HEK293 (cell line): Measurements from ENCODE around the gene LRRTM2.
"Not testable (repeated sequence)": the region's sequence is repeated elsewhere in the genome, so short reads cannot be mapped to it uniquely, and the experiment has no call there.

ENCODE experiments used
- CTCF ChIA-PET: fragments of 350-600 bp; formaldehyde crosslinking; extraction: SDS; loops from one replicate; lab custom pipeline; 2021; ENCODE audit warnings: antibody characterized with exemption; lab: Yijun Ruan, JAX
- POLR2A ChIA-PET: fragments of 300-600 bp; formaldehyde crosslinking; extraction: SDS; loops from one replicate; lab custom pipeline; 2020; ENCODE audit warnings: antibody characterized with exemption, inconsistent platforms; lab: Yijun Ruan, JAX
- H3K27ac ChIP-seq: fragments of 200-500 bp; sonication (Bioruptor generic); 2 replicates; pipeline ENCODE4 v1.5.1; 2014; ENCODE audit warnings: low read depth, low read length, control low read depth, inconsistent platforms; ENCODE audit errors: extremely low read depth
- H3K36me3 ChIP-seq, 2 experiments: fragments of 200-500 bp in 1 of 2; sonication (Bioruptor generic) in 1 of 2; 1 replicate in 1 of 2; 2 replicates in 1 of 2; pipeline ENCODE4 v1.5.1; 2014 to 2017; ENCODE audit warnings: inconsistent platforms in 2 of 2, low read length in 2 of 2; ENCODE audit not compliant: control insufficient read depth in 2 of 2, insufficient read depth in 1 of 2
- H3K4me1 ChIP-seq: fragments of 200-500 bp; sonication (Bioruptor generic); 2 replicates; pipeline ENCODE4 v1.5.1; 2014; ENCODE audit warnings: mild to moderate bottlenecking, low read length, inconsistent platforms; ENCODE audit not compliant: control insufficient read depth, insufficient read depth
- H3K4me3 ChIP-seq: 2 replicates; pipeline ENCODE4 v1.5.1; 2011; ENCODE audit warnings: low read depth, mild to moderate bottlenecking, control low read depth, low read length, moderate library complexity
- H3K9me3 ChIP-seq: fragments of 200-500 bp; sonication (Bioruptor generic); 2 replicates; pipeline ENCODE4 v1.5.1; 2014; ENCODE audit warnings: low read depth, low read length, inconsistent platforms; ENCODE audit not compliant: control insufficient read depth, insufficient read depth
- GLIS2 ChIP-seq: fragments of 450-650 bp; formaldehyde crosslinking; IDR thresholded peaks from 2 replicates; pipeline ENCODE4 v1.5.1; 2016; ENCODE audit warnings: missing biosample characterization, missing genetic modification characterization
- KLF1 ChIP-seq: fragments of 450-650 bp; formaldehyde crosslinking; IDR thresholded peaks from 2 replicates; pipeline ENCODE4 v1.5.1; 2016; ENCODE audit warnings: missing biosample characterization, missing genetic modification characterization
- PRDM1 ChIP-seq: fragments of 450-650 bp; formaldehyde crosslinking; IDR thresholded peaks from 2 replicates; pipeline ENCODE4; 2016; ENCODE audit warnings: missing biosample characterization, missing genetic modification characterization
- RBAK ChIP-seq: fragments of 450-650 bp; formaldehyde crosslinking; IDR thresholded peaks from 2 replicates; pipeline ENCODE4 v1.5.1; 2016; ENCODE audit warnings: missing biosample characterization, missing genetic modification characterization
- SETDB1 ChIP-seq: IDR thresholded peaks from one replicate; pipeline ENCODE4 v1.6.1; 2017; ENCODE audit warnings: mild to moderate bottlenecking, low read length, moderate library complexity, mixed read lengths; ENCODE audit not compliant: insufficient read length
- WT1 ChIP-seq: fragments of 450-650 bp; formaldehyde crosslinking; IDR thresholded peaks from 2 replicates; pipeline ENCODE4 v1.5.1; 2016; ENCODE audit warnings: missing biosample characterization, missing genetic modification characterization
- ZNF174 ChIP-seq: fragments of 450-650 bp; formaldehyde crosslinking; IDR thresholded peaks from 2 replicates; pipeline ENCODE4 v1.5.0; 2017; ENCODE audit warnings: missing biosample characterization, mild to moderate bottlenecking, missing genetic modification characterization
- ZNF23 ChIP-seq: fragments of 450-650 bp; formaldehyde crosslinking; IDR thresholded peaks from 2 replicates; pipeline ENCODE4 v1.5.1; 2016; ENCODE audit warnings: missing biosample characterization, missing genetic modification characterization, borderline replicate concordance
- ZNF266 ChIP-seq: fragments of 450-650 bp; formaldehyde crosslinking; IDR thresholded peaks from 2 replicates; pipeline ENCODE4 v1.5.1; 2016; ENCODE audit warnings: missing biosample characterization, missing genetic modification characterization, low read depth
- ZNF335 ChIP-seq: fragments of 450-650 bp; formaldehyde crosslinking; conservative IDR thresholded peaks from 2 replicates; pipeline ENCODE4 v1.5.1; 2016; ENCODE audit warnings: missing biosample characterization, missing genetic modification characterization
- ZNF354C ChIP-seq: fragments of 450-650 bp; formaldehyde crosslinking; IDR thresholded peaks from 2 replicates; pipeline ENCODE4 v1.5.1; 2016; ENCODE audit warnings: missing biosample characterization, missing genetic modification characterization, low read depth, borderline replicate concordance
- ZNF391 ChIP-seq: fragments of 450-650 bp; formaldehyde crosslinking; IDR thresholded peaks from 2 replicates; pipeline ENCODE4 v1.5.1; 2016; ENCODE audit warnings: low read depth, missing biosample characterization, missing genetic modification characterization, borderline replicate concordance
- ZNF501 ChIP-seq: fragments of 450-650 bp; formaldehyde crosslinking; IDR thresholded peaks from 2 replicates; pipeline ENCODE4 v1.5.1; 2016; ENCODE audit warnings: missing biosample characterization, missing genetic modification characterization
- ZNF510 ChIP-seq: fragments of 450-650 bp; formaldehyde crosslinking; IDR thresholded peaks from 2 replicates; pipeline ENCODE4 v1.5.1; 2018; ENCODE audit warnings: mild to moderate bottlenecking, missing genetic modification characterization, missing biosample characterization; ENCODE audit not compliant: insufficient replicate concordance
- ZNF513 ChIP-seq: fragments of 450-650 bp; IDR thresholded peaks from 2 replicates; pipeline ENCODE4 v1.5.1; 2018; ENCODE audit warnings: missing biosample characterization, missing genetic modification characterization
- ZNF529 ChIP-seq: fragments of 450-650 bp; formaldehyde crosslinking; IDR thresholded peaks from 2 replicates; pipeline ENCODE4 v1.5.1; 2017; ENCODE audit warnings: missing genetic modification characterization, missing biosample characterization; ENCODE audit not compliant: insufficient replicate concordance
- ZNF596 ChIP-seq: fragments of 450-650 bp; IDR thresholded peaks from 2 replicates; pipeline ENCODE4 v1.5.0; 2018; ENCODE audit warnings: missing biosample characterization, mild to moderate bottlenecking, missing genetic modification characterization, moderate library complexity
- ZNF654 ChIP-seq: fragments of 450-650 bp; formaldehyde crosslinking; IDR thresholded peaks from 2 replicates; pipeline ENCODE4 v1.5.1; 2016; ENCODE audit warnings: low read depth, missing biosample characterization, missing genetic modification characterization
- ZNF692 ChIP-seq: fragments of 450-650 bp; formaldehyde crosslinking; IDR thresholded peaks from 2 replicates; pipeline ENCODE4 v1.5.1; 2016; ENCODE audit warnings: missing biosample characterization, missing genetic modification characterization
- ZNF704 ChIP-seq: fragments of 450-650 bp; formaldehyde crosslinking; IDR thresholded peaks from 2 replicates; pipeline ENCODE4 v1.5.1; 2016; ENCODE audit warnings: missing biosample characterization, missing genetic modification characterization
- ZNF792 ChIP-seq: fragments of 450-650 bp; formaldehyde crosslinking; IDR thresholded peaks from 2 replicates; pipeline ENCODE4 v1.5.1; 2016; ENCODE audit warnings: missing biosample characterization, missing genetic modification characterization

LRRTM2 gene

GRCh38 chr5:138837160-138837559 is 38.0 kb downstream of the LRRTM2 start:
- POLR2A ChIA-PET = no interaction called here
- no peak for TF ChIP-seq GLIS2 (tag by site-specific recombination)
- TF ChIP-seq ZNF335 (tag by site-specific recombination) = no peak
- CTCF ChIA-PET = interaction anchor here (0.6 kb wide), 1 partner anchor 18 kb away, joined by 3 read pairs; no protein-coding TSS in a partner anchor

GRCh38 chr5:138834853-138835252 is 40.3 kb downstream of the LRRTM2 start:
- H3K4me1 ChIP-seq = peaks cover 11% of the 10 kb centered on the region
- H3K9me3 ChIP-seq, POLR2A ChIA-PET, H3K4me3 ChIP-seq, H3K27ac ChIP-seq, H3K36me3 ChIP-seq: not testable (repeated sequence)
- CTCF ChIA-PET = interaction anchor here (1.2 to 1.3 kb wide), 2 partner anchors 9 to 10 kb away, joined by 5 to 8 read pairs; no protein-coding TSS in a partner anchor
- TF ChIP-seq KLF1 (tag by site-specific recombination) = peak; percentile 22; the same call in 1 of the 2 replicates

More at GRCh38 chr5:138837160-138837559, 38.0 kb downstream of the LRRTM2 start:
- no peak overlapping the region for H3K4me3 ChIP-seq
- peaks cover 5% of the 10 kb centered on the region for H3K4me1 ChIP-seq
- H3K9me3 ChIP-seq = no peaks in the 10 kb centered on the region
- H3K27ac ChIP-seq = no peak overlapping the region
- no peaks in the 10 kb centered on the region for H3K36me3 ChIP-seq

GRCh38 chr5:138833726-138834480 is 41.2 kb downstream of the LRRTM2 start:
- Histone ChIP-seq H3K9me3 (no peaks in the 10 kb centered on the region), H3K27ac (no peak overlapping the region), H3K36me3 (peaks cover 7 to 14% of the 10 kb centered on the region in 2 experiments), H3K4me1 (peaks cover 8% of the 10 kb centered on the region)
- ChIA-PET CTCF (interaction anchor here (0.6 to 1.2 kb wide), 4 partner anchors 9 to 273 kb away, joined by 3 to 8 read pairs (median 4); no protein-coding TSS in a partner anchor), POLR2A (no interaction called here)
- TF ChIP-seq ZNF510 (tag by site-specific recombination) (no peak), ZNF792 (no peak), ZNF654 (tag by site-specific recombination) (no peak), ZNF391 (tag by site-specific recombination) (no peak), ZNF596 (tag by site-specific recombination) (no peak), ZNF513 (no peak), ZNF23 (tag by site-specific recombination) (no peak), ZNF174 (tag by site-specific recombination) (no peak), WT1 (tag by site-specific recombination) (no peak), ZNF266 (tag by site-specific recombination) (no peak), ZNF501 (tag by site-specific recombination) (no peak), ZNF529 (tag by site-specific recombination) (no peak), ZNF704 (tag by site-specific recombination) (no peak), RBAK (no peak), SETDB1 (no peak), ZNF354C (tag by site-specific recombination) (no peak), PRDM1 (tag by site-specific recombination) (no peak), ZNF692 (no peak)
- TF ChIP-seq, all 188 proteins: peak for 0
- H3K4me3 ChIP-seq = no peak overlapping the region
